NCI-H2107 treated with DMSO at 0.1 percent for 48 hours (cell line): ENCODE results near the gene GMEB2.
"Not testable (repeated sequence)": the region's sequence is repeated elsewhere in the genome, so short reads cannot be mapped to it uniquely, and the experiment has no call there.

Experiments
- DNase-seq: peaks from one replicate; lab custom pipeline; 2025; ENCODE audit not compliant: unreplicated experiment; lab: John Stamatoyannopoulos, UW

GMEB2 gene

DNA sequence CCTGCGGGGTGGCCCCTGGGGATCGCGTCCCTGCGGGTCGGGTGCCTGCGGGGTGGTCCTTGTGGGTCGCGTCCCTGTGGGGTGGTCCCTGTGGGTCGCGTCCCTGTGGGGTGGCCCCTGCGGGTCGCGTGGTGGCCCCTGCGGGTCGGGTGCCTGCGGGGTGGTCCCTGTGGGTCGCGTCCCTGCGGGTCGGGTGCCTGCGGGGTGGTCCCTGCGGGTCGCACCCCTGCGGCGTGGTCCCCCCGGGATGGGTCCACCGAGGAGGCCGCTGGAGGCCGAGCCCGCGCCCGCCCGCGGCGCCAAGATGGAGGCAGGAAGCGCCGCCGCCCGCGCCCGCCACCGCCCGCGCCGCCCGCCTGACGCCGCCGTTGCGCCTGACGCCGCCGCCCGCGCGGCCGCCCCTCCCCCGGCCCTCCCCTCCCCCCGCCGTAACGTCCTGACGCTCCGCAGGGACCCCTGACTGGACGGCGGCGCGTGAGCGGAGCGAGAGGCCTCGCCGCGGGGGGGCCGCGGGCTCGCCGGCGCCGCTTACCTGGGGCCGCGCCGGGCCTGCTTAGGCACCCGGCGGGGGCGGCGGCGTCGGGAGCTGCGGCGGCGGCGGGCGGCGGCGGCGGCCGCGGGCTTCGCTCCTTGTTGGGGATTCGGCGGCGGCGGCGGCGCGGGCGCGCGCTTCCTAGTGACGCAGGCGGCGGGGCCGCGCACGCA lies at the start of gene GMEB2:
TSS of gene GMEB2 (minus strand) at position 678 of the 705 bp plus-strand sequence. CDS start 7,704 bp downstream, outside the sequence.
- DNase-seq: peak; percentile 50

DNA sequence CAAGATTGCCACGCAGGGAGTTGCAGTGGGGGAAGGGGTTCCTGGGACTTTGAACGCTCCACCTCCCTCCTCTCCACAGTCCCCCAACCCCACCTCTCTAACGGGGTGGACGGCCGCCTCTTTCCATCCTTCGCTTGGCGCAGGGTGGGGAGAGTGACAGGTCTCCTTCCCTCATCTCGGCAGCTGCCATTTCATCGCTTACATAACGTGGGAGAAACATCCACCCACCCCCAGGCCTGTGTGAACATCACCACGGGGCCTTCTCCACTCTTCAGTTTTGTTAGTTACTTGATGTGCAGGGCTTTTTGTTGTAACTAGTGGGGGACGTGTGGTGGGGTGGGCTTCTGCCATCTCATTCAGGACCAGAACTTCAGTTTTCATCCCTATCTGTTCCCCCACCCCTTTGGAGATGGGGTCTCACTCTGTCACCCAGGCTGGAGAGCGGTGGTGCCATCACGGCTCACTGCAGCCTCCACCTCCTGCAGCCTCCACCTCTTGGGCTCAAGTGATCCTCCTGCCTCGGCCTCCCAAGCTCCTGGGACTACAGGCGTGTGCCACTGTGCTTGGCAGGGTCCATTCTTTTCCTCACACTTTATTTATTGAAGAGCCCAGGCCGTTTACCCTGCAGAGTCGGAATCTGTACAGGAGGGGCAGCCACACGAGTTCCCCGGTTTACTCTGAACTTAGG lies 48.9 kb upstream of the GMEB2 start:
- no peak for DNase-seq

DNA sequence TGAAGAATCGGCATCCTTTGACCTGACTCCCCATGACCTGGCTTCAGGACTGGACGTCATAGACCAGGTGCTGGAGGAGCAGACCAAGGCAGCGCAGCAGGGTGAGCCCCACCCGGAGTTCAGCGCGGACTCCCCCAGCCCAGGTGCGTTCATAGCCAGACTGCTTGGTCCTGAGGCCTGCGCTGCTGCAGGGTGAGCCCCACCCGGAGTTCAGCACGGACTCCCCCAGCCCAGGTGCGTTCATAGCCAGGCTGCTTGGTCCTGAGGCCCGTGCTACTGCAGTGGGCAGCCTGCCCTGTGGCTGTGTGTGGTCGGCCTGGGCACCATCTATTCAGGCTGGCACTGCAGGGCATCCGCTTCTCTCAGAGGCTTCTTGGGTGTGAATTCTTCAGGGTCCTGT lies 47.0 kb upstream of the GMEB2 start:
- no peak for DNase-seq

DNA sequence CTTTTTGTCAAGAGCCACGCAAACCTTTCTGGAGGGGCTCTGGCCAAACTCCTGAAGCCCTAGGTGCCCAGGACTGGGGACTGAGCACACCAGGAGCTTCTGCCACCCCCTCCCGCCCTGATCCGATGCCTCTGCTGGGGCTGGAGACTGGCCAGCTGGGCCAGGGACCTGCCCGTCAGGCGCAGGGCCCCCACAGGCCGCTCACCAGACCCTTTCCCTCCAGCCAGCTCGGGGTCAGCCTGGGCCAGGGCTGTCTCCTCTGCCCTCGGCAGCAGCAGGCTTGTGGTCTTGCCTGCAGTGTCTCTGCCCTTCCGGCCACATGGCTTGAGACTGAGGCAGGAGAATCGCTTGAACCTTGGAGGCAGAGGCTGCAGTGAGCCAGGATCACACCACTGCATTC lies 45.8 kb upstream of the GMEB2 start:
- DNase-seq: no peak

DNA sequence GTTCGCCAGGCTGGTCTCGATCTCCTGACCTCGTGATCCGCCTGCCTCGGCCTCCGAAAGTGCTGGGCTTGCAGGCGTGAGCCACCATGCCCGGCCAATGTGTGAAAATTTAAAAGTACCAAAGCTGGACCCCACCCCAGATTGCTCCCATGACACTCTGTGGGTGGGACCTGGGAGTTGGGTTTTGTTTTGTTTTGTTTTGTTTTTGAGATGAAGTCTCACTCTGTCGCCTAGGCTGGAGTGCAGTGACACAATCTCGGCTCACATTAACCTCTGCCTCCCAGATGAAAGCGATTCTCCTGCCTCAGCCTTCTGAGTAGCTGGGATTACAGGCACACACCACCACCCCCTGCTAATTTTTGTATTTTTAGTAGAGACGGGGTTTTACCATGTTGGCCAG lies 44.8 kb upstream of the GMEB2 start:
- DNase-seq: not testable (repeated sequence)

DNA sequence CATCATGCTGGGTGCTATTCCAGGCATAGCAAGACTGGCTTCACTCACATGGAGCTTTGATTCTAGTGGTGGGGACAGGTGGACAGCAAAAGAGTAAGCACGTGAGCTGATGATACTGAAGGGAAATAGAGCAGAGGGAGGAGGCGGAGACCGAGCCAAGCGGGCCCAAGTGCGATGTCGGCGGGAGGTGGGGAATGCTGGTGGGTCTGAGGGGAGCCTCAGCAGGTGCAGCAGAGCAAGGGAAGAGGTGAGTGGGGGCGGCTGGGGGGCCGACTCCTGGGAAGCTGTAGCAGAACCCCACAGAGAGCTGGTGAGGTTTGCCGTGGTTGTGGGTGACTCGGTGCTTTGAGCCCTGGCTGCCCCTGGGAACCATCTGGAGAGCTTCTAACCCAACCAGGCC lies 41.5 kb upstream of the GMEB2 start:
- no peak for DNase-seq

- no peak for DNase-seq
Observed at GRCh38 chr20:63667858-63668257, 41.0 kb upstream of the GMEB2 start.

GRCh38 chr20:63665708-63666107 lies 38.8 kb upstream of the GMEB2 start:
- no peak for DNase-seq

DNA sequence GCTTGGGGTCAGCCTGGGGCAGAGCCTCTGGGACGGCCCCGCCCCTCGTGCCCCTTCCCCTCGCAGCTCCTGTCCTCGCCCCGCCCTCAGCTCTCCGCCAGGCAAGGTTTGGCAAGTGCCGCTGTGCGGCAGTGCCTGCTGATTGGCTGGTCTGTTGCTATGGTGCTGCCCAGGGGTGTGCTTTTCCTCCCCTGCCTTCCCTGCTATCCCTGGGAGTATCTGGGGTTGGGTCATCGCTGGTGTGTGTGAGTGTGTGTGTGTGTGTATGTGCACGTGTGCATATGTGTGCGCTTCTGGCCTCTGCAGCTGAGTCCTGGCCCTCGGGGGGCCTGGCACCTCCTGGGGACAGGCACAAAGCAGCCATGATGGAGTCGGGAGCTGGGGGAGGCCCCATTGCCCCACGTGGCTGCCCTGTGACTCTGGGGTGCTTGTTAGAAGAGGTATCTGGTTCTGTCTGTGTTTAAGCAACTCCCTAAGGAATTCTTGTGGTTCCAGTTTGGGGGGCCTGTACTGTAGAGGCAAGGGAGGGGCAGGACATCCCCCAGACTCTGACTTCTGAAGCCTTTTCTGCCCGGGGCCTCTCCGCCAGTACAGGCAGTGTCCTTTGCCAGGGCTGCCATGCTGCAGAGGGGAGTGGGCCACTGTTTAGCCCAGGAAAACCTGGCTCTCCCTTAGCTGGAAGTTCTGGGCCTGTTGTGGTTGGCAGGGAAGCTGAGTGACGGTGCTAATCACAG lies 38.1 kb upstream of the GMEB2 start:
- no peak for DNase-seq

DNA sequence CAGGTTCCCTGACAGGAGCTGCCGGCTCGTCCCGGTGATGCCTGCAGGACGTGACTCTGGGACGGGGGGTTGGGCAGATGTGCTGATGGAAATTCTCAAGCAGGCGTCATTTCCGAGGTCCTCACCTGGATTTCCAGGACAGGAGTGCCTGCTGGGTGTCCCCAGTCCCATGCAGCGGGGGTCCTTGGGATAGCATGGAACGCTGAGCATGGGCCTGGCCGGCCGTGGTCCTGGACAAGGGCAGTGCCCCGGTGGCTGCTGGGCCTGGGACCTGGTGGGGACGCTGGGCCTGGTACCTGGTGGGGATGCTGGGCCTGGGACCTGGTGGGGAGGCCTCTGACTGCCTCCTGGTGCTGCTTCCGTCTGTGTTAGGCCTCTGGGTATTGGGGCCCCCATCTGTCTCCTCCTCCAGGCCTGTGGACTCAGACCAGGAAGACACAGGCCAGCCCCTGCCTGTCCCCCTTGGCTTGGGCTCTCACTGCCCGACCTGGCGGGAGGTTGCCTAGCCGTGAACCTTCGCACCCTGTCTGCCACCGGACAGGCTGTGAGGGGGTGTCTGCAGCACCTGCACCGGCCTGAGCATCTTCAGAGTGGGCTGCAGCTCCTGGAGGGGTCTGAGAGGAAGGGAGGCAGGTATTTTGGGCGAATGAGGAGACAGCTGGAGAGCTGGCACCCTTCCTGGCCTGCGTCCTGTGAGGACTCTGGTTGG lies 37.4 kb upstream of the GMEB2 start:
- DNase-seq: no peak

GRCh38 chr20:63663332-63664066 lies 36.6 kb upstream of the GMEB2 start:
- no peak for DNase-seq

DNA sequence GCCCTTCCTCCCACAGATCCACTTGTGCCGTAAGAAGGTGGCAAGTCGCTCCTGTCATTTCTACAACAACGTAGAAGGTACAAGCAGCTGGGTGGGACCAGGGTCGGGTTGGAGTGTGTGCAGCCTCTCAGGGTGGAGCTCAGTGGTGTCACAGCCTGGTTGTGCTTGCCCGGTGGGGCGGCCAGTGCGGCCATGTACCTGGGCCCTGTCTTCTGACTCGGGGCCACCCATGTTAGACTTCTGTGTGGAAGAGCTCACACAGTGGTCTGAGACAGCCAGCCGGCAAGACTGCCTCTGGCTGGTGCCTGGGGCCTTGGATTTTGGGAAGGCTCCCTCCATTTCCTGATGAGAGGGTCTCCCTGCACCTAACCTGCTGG lies 35.9 kb upstream of the GMEB2 start:
- no peak for DNase-seq

DNA sequence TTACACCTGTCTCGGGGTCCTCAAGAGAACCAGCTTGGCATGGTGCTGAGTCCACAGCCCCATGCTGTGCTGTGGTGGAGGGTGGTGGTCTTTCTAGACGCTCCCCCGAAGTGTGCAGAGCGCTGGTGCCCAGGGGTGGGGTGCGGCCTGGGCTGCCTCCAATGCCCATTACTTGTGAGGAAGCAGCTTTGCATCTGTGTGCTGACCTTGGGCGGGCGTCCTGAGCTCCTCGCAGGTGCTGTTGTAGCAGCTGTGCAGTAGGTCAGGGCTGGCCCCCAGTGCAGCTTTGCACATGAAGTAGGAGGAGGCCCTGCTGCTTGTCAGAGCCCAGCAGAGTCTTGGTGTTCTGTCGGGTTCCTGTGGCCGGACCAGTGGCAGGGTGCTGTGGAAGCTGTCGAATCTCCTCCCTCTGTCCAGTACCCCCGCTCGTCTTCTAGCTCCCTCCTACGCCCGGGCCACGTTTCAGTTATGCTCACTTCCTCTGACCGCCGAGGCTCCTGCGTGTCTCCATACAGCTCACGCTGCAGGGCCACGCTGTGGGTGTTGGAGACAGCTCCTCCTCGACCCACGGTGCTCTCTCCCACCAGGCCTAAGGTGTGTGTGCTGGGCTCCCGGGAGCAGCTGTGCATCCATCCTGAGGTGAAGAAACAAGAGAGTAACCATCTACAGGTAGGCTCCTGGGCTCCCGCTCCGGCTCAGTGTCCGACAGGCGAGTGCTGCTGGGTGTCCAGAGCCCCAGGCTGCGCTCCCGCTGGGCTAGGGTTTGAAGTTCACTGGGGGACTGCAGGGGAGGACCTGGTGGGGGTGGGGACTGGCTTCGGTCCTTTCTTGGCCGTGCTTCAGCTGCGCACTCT lies 35.3 kb upstream of the GMEB2 start:
- DNase-seq: no peak

DNA sequence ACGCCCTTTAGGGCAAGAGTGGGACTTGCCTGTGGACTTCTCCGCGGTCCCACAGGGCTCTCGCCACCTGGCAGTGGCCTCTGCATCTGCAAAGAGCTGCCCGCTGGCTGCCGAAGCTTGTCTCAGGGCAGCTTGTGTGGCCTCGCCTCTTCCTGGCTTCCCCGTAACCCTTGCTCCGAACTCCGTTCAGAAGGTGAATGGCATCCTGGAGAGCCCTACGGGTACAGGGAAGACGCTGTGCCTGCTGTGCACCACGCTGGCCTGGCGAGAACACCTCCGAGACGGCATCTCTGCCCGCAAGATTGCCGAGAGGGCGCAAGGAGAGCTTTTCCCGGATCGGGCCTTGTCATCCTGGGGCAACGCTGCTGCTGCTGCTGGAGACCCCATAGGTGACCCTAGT lies 34.2 kb upstream of the GMEB2 start:
- no peak for DNase-seq

DNA sequence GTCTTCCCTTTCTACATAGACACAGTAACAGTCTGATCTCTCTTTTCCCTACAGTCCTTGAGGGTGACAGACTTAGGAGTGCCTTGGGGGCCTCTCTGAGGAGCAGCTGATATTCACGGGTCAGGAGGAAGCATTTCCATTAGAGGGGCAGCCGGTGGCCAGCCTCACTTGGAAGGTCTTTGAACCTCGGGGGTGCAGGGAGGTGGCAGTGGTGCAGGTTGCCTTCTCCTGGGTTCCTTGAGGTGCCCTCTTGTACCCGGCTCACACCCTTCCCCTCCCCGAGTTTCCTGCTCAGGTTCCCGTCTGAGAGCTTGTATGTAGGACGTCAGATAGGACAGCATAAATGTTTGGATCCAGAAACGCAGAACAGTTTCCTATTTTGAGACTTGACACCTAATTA lies 33.7 kb upstream of the GMEB2 start:
- no peak for DNase-seq

DNA sequence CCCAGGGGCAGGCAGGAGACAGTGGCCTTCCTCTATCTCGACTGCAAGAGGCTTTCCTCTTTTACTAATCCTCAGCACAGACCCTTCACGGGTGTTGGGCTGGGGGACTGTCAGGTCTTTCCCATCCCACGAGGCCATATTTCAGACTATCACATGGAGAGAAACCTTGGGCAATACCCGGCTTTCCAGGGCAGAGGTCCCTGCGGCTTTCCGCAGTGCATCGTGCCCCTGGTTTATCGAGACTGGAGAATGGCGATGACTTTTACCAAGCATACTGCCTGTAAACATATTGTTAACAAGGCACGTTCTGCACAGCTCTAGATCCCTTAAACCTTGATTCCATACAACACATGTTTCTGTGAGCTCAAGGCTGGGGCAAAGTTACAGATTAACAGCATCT lies 33.3 kb upstream of the GMEB2 start:
- not testable (repeated sequence) for DNase-seq

- DNase-seq: no peak
Observed at GRCh38 chr20:63659370-63659769, 32.5 kb upstream of the GMEB2 start.

DNA sequence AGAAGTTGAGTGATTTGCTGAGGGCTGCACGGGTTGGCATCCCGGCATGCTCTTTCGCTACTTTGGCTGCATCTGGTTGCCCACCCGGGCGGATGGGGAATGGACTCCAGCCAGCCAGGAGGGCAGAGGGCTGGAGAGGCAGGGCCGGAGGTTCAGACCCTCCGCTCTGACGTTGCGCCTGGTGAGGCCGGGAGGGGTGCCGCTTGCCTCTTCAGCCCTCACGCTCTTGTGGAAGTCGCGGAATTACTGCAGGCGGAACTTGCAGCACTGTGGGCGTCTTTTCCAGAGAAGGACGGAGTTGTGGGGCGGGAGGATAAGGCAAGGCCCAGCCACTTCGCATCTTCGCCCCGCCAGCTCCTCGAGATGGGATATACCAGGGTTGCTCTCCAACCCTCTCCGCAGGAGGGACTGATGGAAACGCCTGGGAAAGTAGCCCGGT lies 31.9 kb upstream of the GMEB2 start:
- DNase-seq: no peak

- peak; percentile 92 for DNase-seq
Observed at GRCh38 chr20:63657937-63658748, 31.2 kb upstream of the GMEB2 start, which contains the start of gene RTEL1. Gene RTEL1, plus strand, starts transcription at chr20:63658312. Its CDS starts 1,091 bp downstream, at chr20:63659403.
